Epidermal melanocyte (primary cell): ENCODE data around the gene MARS2.
"Not testable (repeated sequence)": the region's sequence is repeated elsewhere in the genome, so short reads cannot be mapped to it uniquely, and the experiment has no call there.

ENCODE experiments used
- DNase-seq: peaks from one replicate; pipeline ENCODE4 v3.0.0; 2011; ENCODE audit warnings: low spot score; ENCODE audit not compliant: insufficient read length

MARS2 gene

GRCh38 chr2:197705121-197705911 is at the start of gene MARS2:
MARS2 (plus strand) TSS chr2:197705369; CDS start chr2:197705406, 37 bp downstream.
- peak; percentile 68 for DNase-seq

GRCh38 chr2:197657562-197657961 is 47.6 kb upstream of the MARS2 start:
- no peak for DNase-seq

GRCh38 chr2:197661626-197662025 is 43.5 kb upstream of the MARS2 start:
- no peak for DNase-seq

GRCh38 chr2:197666277-197666676 is 38.9 kb upstream of the MARS2 start:
- no peak for DNase-seq

- DNase-seq: no peak
Measured at GRCh38 chr2:197668296-197668695, 36.9 kb upstream of the MARS2 start.

- no peak for DNase-seq
Measured at GRCh38 chr2:197669077-197669476, 36.1 kb upstream of the MARS2 start.

GRCh38 chr2:197672371-197672893 is 32.7 kb upstream of the MARS2 start:
- no peak for DNase-seq

GRCh38 chr2:197673106-197673505 is 32.1 kb upstream of the MARS2 start:
- no peak for DNase-seq

GRCh38 chr2:197673606-197674005 is 31.6 kb upstream of the MARS2 start:
- DNase-seq: no peak

- peak; percentile 37 for DNase-seq
Measured at GRCh38 chr2:197674060-197674459, 31.1 kb upstream of the MARS2 start.

GRCh38 chr2:197674591-197674990 is 30.6 kb upstream of the MARS2 start:
- DNase-seq: peak; percentile 19

GRCh38 chr2:197675246-197675645 is 29.9 kb upstream of the MARS2 start, which contains the start of gene RFTN2:
RFTN2 (minus strand) TSS chr2:197675587; CDS start chr2:197675458, 129 bp downstream.
- no peak for DNase-seq

- peak; percentile 64 for DNase-seq
Measured at GRCh38 chr2:197675711-197676188, 29.4 kb upstream of the MARS2 start.

GRCh38 chr2:197677056-197677455 is 28.1 kb upstream of the MARS2 start:
- DNase-seq: no peak

- DNase-seq: no peak
Measured at GRCh38 chr2:197677483-197677882, 27.7 kb upstream of the MARS2 start.

GRCh38 chr2:197695206-197695605 is 10.0 kb upstream of the MARS2 start:
- not testable (repeated sequence) for DNase-seq

GRCh38 chr2:197695971-197696370 is 9.2 kb upstream of the MARS2 start:
- DNase-seq: not testable (repeated sequence)

GRCh38 chr2:197696571-197696970 is 8.6 kb upstream of the MARS2 start:
- not testable (repeated sequence) for DNase-seq

- DNase-seq: not testable (repeated sequence)
Measured at GRCh38 chr2:197699724-197700123, 5.4 kb upstream of the MARS2 start.

GRCh38 chr2:197700960-197701359 is 4.2 kb upstream of the MARS2 start:
- no peak for DNase-seq

GRCh38 chr2:197704434-197705120 is 592 bp upstream of the MARS2 start:
- DNase-seq: no peak
